H1 (cell line): ENCODE measurements around the gene PNLIP. TPM values are rescaled to one million over a fixed set of nuclear protein-coding genes. Genes with fewer than 3 reads are reported as not detected.

Experiments used
- CTCF ChIA-PET: fragments of 300-600 bp; sonication (Branson Sonifier 250); formaldehyde crosslinking; loops from one replicate; lab custom pipeline; 2021; ENCODE audit not compliant: partially characterized antibody; lab: Charles Lee
- POLR2A ChIA-PET: fragments of 300-600 bp; sonication (Branson Sonifier 250); formaldehyde crosslinking; loops from one replicate; lab custom pipeline; 2021; ENCODE audit warnings: inconsistent platforms; ENCODE audit not compliant: partially characterized antibody; lab: Charles Lee
- DNase-seq, 2 experiments: peaks; one replicate each; pipeline versions ENCODE4 v3.0.0 to v3.0.0-alpha.2; 2010 to 2022; ENCODE audit warnings: low spot score in 2 of 2, low read depth in 1 of 2, mixed read lengths in 1 of 2
- FAIRE-seq: peaks from 2 replicates; lab custom pipeline; 2011; peaks lifted over from hg19 to GRCh38; lab: Jason Lieb, UNC
- H2AFZ ChIP-seq: 2 replicates; pipeline ENCODE4 v1.8.1; 2012; ENCODE audit warnings: low read length, inconsistent platforms
- H2AK5ac ChIP-seq: 2 replicates; pipeline ENCODE4 v1.6.1; 2013; ENCODE audit warnings: low read depth, low read length
- H2BK120ac ChIP-seq: replicated peaks from 2 replicates; pipeline ENCODE3; 2013; ENCODE audit warnings: low read depth, low read length, inconsistent platforms
- H2BK12ac ChIP-seq: 2 replicates; pipeline ENCODE4 v1.6.1; 2013; ENCODE audit warnings: low read depth, low read length
- H2BK15ac ChIP-seq: 2 replicates; pipeline ENCODE4 v1.6.1; 2013; ENCODE audit warnings: low read length
- H2BK20ac ChIP-seq: 2 replicates; pipeline ENCODE4 v1.6.1; 2013; ENCODE audit warnings: low read length
- H2BK5ac ChIP-seq: 2 replicates; pipeline ENCODE4 v1.6.1; 2013; ENCODE audit warnings: low read depth, low read length
- H3K14ac ChIP-seq: 2 replicates; pipeline ENCODE4 v1.6.1; 2013; ENCODE audit warnings: inconsistent platforms; ENCODE audit not compliant: insufficient read length
- H3K18ac ChIP-seq: 2 replicates; pipeline ENCODE4 v1.6.1; 2013; ENCODE audit warnings: low read length; ENCODE audit errors: extremely low read depth
- H3K23ac ChIP-seq: 2 replicates; pipeline ENCODE4 v1.6.1; 2013; ENCODE audit warnings: inconsistent platforms; ENCODE audit not compliant: insufficient read length
- H3K23me2 ChIP-seq: 2 replicates; pipeline ENCODE4 v1.6.1; 2013; ENCODE audit warnings: low read depth, low read length
- H3K27ac ChIP-seq: 2 replicates; pipeline ENCODE4 v1.6.1; 2011; ENCODE audit warnings: low read depth, low read length, inconsistent platforms
- H3K27me3 ChIP-seq, 4 experiments: replicated peaks in 1 of 4; 1 replicate in 1 of 4; 2 replicates in 3 of 4; pipeline versions ENCODE4 v1.6.1 to v1.8.1; 2011 to 2013; ENCODE audit warnings: low read length in 3 of 4, mild to moderate bottlenecking in 3 of 4, inconsistent platforms in 2 of 4, mixed read lengths in 2 of 4, moderate library complexity in 1 of 4; ENCODE audit not compliant: control insufficient read depth in 3 of 4, insufficient read depth in 3 of 4; ENCODE audit errors: extremely low read depth in 1 of 4
- H3K36me3 ChIP-seq, 4 experiments: 2 replicates each; pipeline versions ENCODE4 v1.6.1 to v1.8.1; 2011 to 2013; ENCODE audit warnings: mild to moderate bottlenecking in 4 of 4, low read length in 3 of 4, moderate library complexity in 2 of 4, control low read depth in 1 of 4, inconsistent platforms in 1 of 4; ENCODE audit not compliant: insufficient read depth in 4 of 4, control insufficient read depth in 2 of 4
- H3K4ac ChIP-seq: replicated peaks from 2 replicates; pipeline ENCODE3; 2013; ENCODE audit warnings: low read length, low read depth, mixed read lengths, inconsistent platforms; ENCODE audit not compliant: insufficient read length
- H3K4me1 ChIP-seq, 4 experiments: replicated peaks in 1 of 4; 1 replicate in 1 of 4; 2 replicates in 3 of 4; pipeline versions ENCODE4 v1.6.1 to v1.8.1; 2011 to 2013; ENCODE audit warnings: low read length in 3 of 4, inconsistent platforms in 2 of 4, mixed read lengths in 1 of 4; ENCODE audit not compliant: insufficient read depth in 4 of 4, control insufficient read depth in 3 of 4
- H3K4me2 ChIP-seq, 2 experiments: 2 replicates each; pipeline versions ENCODE4 v1.6.1 to v1.8.1; 2011 to 2013; ENCODE audit warnings: low read depth in 2 of 2, low read length in 2 of 2, control low read depth in 1 of 2, inconsistent platforms in 1 of 2, mild to moderate bottlenecking in 1 of 2; ENCODE audit not compliant: insufficient read depth in 1 of 2
- H3K4me3 ChIP-seq, 4 experiments: fragments of 200-600, 300-600 bp in 1 of 4; sonication (generic), shearing (Covaris generic), sonication (Bioruptor Twin) in 1 of 4; 2 replicates each; pipeline versions ENCODE4 v1.5.1 to v1.8.1; 2011 to 2016; ENCODE audit warnings: low read length in 4 of 4, low read depth in 3 of 4, control low read depth in 2 of 4, inconsistent platforms in 2 of 4, mild to moderate bottlenecking in 2 of 4, mixed read lengths in 1 of 4, moderate library complexity in 1 of 4; ENCODE audit not compliant: insufficient read depth in 2 of 4; ENCODE audit errors: extremely low read depth in 1 of 4
- H3K56ac ChIP-seq: replicated peaks from 2 replicates; pipeline ENCODE3; 2013; ENCODE audit warnings: low read depth, mild to moderate bottlenecking, mixed read lengths, low read length, inconsistent platforms; ENCODE audit not compliant: insufficient read length
- H3K79me1 ChIP-seq: 2 replicates; pipeline ENCODE4 v1.6.1; 2013; ENCODE audit warnings: low read depth, low read length, control low read depth
- H3K79me2 ChIP-seq, 2 experiments: 2 replicates each; pipeline versions ENCODE4 v1.6.1 to v1.8.1; 2012 to 2013; ENCODE audit warnings: low read length in 2 of 2, mild to moderate bottlenecking in 2 of 2, inconsistent platforms in 1 of 2; ENCODE audit not compliant: insufficient read depth in 2 of 2, control insufficient read depth in 1 of 2
- H3K9ac ChIP-seq, 4 experiments: replicated peaks in 1 of 4; 1 replicate in 1 of 4; 2 replicates in 3 of 4; pipeline versions ENCODE4 v1.6.1 to v1.8.1; 2011 to 2013; ENCODE audit warnings: low read depth in 3 of 4, low read length in 3 of 4, control low read depth in 2 of 4, mild to moderate bottlenecking in 2 of 4, moderate library complexity in 2 of 4, inconsistent platforms in 1 of 4; ENCODE audit errors: extremely low read depth in 1 of 4
- H3K9me3 ChIP-seq, 2 experiments: 2 replicates each; pipeline versions ENCODE4 v1.6.1 to v1.8.1; 2012 to 2013; ENCODE audit warnings: mild to moderate bottlenecking in 2 of 2, moderate library complexity in 2 of 2, control low read depth in 1 of 2, inconsistent platforms in 1 of 2, low read depth in 1 of 2, low read length in 1 of 2, mixed read lengths in 1 of 2; ENCODE audit not compliant: insufficient read depth in 2 of 2
- H4K20me1 ChIP-seq, 2 experiments: replicated peaks in 1 of 2; 2 replicates each; pipeline versions ENCODE3 to v1.8.1; 2011 to 2013; ENCODE audit warnings: inconsistent platforms in 2 of 2, low read length in 2 of 2, mild to moderate bottlenecking in 1 of 2; ENCODE audit not compliant: insufficient read depth in 2 of 2, control insufficient read depth in 1 of 2
- H4K5ac ChIP-seq: 2 replicates; pipeline ENCODE4 v1.6.1; 2013; ENCODE audit warnings: low read length, low read depth, mixed read lengths, inconsistent platforms; ENCODE audit not compliant: insufficient read length
- H4K8ac ChIP-seq: 2 replicates; pipeline ENCODE4 v1.8.0; 2013; ENCODE audit warnings: mild to moderate bottlenecking, moderate library complexity, low read length, inconsistent platforms; ENCODE audit not compliant: insufficient read depth; ENCODE audit errors: extremely low read depth
- H4K91ac ChIP-seq: replicated peaks from 2 replicates; pipeline ENCODE3; 2013; ENCODE audit warnings: low read length, mixed read lengths, inconsistent platforms; ENCODE audit not compliant: insufficient read length
- CTCF ChIP-seq, 3 experiments: IDR thresholded peaks; 1 replicate in 2 of 3; 2 replicates in 1 of 3; pipeline versions ENCODE4 v1.5.1 to v1.6.1; 2011; ENCODE audit warnings: low read length in 3 of 3, mild to moderate bottlenecking in 3 of 3, inconsistent platforms in 2 of 3, low read depth in 1 of 3, moderate library complexity in 1 of 3; ENCODE audit not compliant: insufficient read depth in 1 of 3; ENCODE audit errors: control extremely low read depth in 1 of 3
- GABPA ChIP-seq: IDR thresholded peaks from 2 replicates; pipeline ENCODE4 v1.6.1; 2011; ENCODE audit warnings: mild to moderate bottlenecking, low read length, moderate library complexity, borderline replicate concordance; ENCODE audit not compliant: insufficient read depth
- HDAC2 ChIP-seq, 2 experiments: fragments of 300-600 bp in 1 of 2; sonication (generic) in 1 of 2; IDR thresholded peaks; 2 replicates each; pipeline ENCODE4 v1.6.1; 2011 to 2012; ENCODE audit warnings: low read depth in 2 of 2, low read length in 2 of 2, mild to moderate bottlenecking in 2 of 2, moderate library complexity in 2 of 2, borderline replicate concordance in 1 of 2, inconsistent platforms in 1 of 2
- KDM4A ChIP-seq: IDR thresholded peaks from one replicate; pipeline ENCODE4 v1.7.1; 2012; ENCODE audit warnings: low read depth, mild to moderate bottlenecking, moderate library complexity, low read length, inconsistent platforms; ENCODE audit not compliant: severe bottlenecking
- MAX ChIP-seq: IDR thresholded peaks from 2 replicates; pipeline ENCODE4 v1.6.1; 2012; ENCODE audit warnings: inconsistent platforms
- NRF1 ChIP-seq: IDR thresholded peaks from 2 replicates; pipeline ENCODE4 v1.6.1; 2011; ENCODE audit warnings: mild to moderate bottlenecking, low read depth, low read length, improper control_type of control experiment
- POU5F1 ChIP-seq: IDR thresholded peaks from 2 replicates; pipeline ENCODE4 v1.6.1; 2011; ENCODE audit warnings: low read depth, mild to moderate bottlenecking, low read length, moderate library complexity
- SP1 ChIP-seq: IDR thresholded peaks from 2 replicates; pipeline ENCODE4 v1.6.1; 2011; ENCODE audit warnings: low read depth, low read length
- TBP ChIP-seq: IDR thresholded peaks from 2 replicates; pipeline ENCODE4 v1.6.1; 2011; ENCODE audit warnings: low read depth, low read length, improper control_type of control experiment
- USF2 ChIP-seq: IDR thresholded peaks from 2 replicates; pipeline ENCODE4 v1.6.1; 2011; ENCODE audit warnings: low read length, improper control_type of control experiment
- whole genome bisulfite sequencing, 2 experiments: shearing (Covaris generic) in 1 of 2; methylation state at CpG; one replicate each; pipeline versions ENCODE4 v1.1.6 to v1.1.7; 2013 to 2015; ENCODE audit warnings: low lambda C conversion rate in 2 of 2, mixed read lengths in 2 of 2, inconsistent platforms in 1 of 2, low coverage in 1 of 2, missing lambda C conversion rate in 1 of 2; ENCODE audit not compliant: insufficient replicate concordance in 2 of 2, insufficient coverage in 1 of 2, insufficient read length in 1 of 2; ENCODE audit errors: extremely low coverage in 1 of 2, missing lambda C conversion rate in 1 of 2; 5-methylcytosine and 5-hydroxymethylcytosine counted together
- polyA plus RNA-seq, 7 experiments: library from polyadenylated mRNA; depleted of rRNA in 3 of 7; stranded (reverse) in 5 of 7; unstranded in 2 of 7; fragments of >200 nt in 5 of 7; fragments of 200-250 nt in 2 of 7; gene quantifications; 1 replicate in 5 of 7; 2 replicates in 1 of 7; 4 replicates in 1 of 7; pipeline versions ENCODE4 v1.2.1 to v1.2.3, GENCODE V29; 2011 to 2013; ENCODE audit warnings: missing spikeins in 2 of 7, mixed read lengths in 2 of 7
- total RNA-seq: library from RNA; stranded (reverse); fragmentation: NEBNext Ultra II Directional; extraction: Animal tissue kit (Norgen Biotek cat#: 25700); gene quantifications from 2 replicates; pipeline ENCODE4 v1.2.1, GENCODE V29; 2021

The PNLIP gene
- total and polyA plus RNA-seq, 2 of the 8 experiments (the other 6 are each of a cell fraction or from before 2014, with no cell fraction given) = not detected

GRCh38 chr10:116536810-116537209, 8.9 kb upstream of the PNLIP start:
- Histone ChIP-seq H4K20me1 (no peaks in the 10 kb centered on the region), H3K27ac (no peak overlapping the region), H4K91ac (no peak overlapping the region), H4K8ac (no peak overlapping the region), H3K23me2 (no peaks in the 10 kb centered on the region; the same call in 1 of the 2 replicates), H3K4ac (no peak overlapping the region), H4K5ac (no peak overlapping the region), H3K79me1 (no peaks in the 10 kb centered on the region), H2AK5ac (no peak overlapping the region), H3K27me3 (no peaks in the 10 kb centered on the region), H3K36me3 (no peaks in the 10 kb centered on the region), H2BK20ac (no peak overlapping the region), H3K79me2 (no peaks in the 10 kb centered on the region), H2BK120ac (no peak overlapping the region), H3K56ac (no peak overlapping the region), H3K23ac (no peak overlapping the region), H3K9me3 (peaks cover 0 to 9% of the 10 kb centered on the region in 2 experiments; a peak in 2 of 4 replicates), H2BK5ac (no peak overlapping the region), H2AFZ (no peak overlapping the region), H3K9ac (no peak overlapping the region), H2BK12ac (no peak overlapping the region), H3K18ac (no peak overlapping the region), H2BK15ac (no peak overlapping the region), H3K4me2 (no peak overlapping the region), H3K4me1 (no peaks in the 10 kb centered on the region; a peak in 2 of 7 replicates), H3K4me3 (no peak overlapping the region), H3K14ac (no peak overlapping the region)
- ChIA-PET POLR2A (no interaction called here), CTCF (interaction anchor here (0.6 to 1.7 kb wide), 2 partner anchors 10 to 15 kb away, joined by 3 read pairs; no protein-coding TSS in a partner anchor)
- WGBS, 2 experiments = 85% methylated on average over 2 of the region's 2 CpGs; no CpG with 5 or more reads in 1 of the 2 experiments
- DNase-seq (no peak), FAIRE-seq (no peak)
- TF ChIP-seq SP1 = no peak
- no peak for TF ChIP-seq TBP
- TF ChIP-seq MAX = no peak
- no peak for TF ChIP-seq NRF1
- no peak for TF ChIP-seq GABPA
- TF ChIP-seq USF2 = no peak
- no peak for TF ChIP-seq HDAC2 (IDR thresholded peaks at IDR 0.05; ENCODE audit: borderline replicate concordance in 1 of 2, low read depth in 2 of 2, low read length in 2 of 2)
- no peak for TF ChIP-seq POU5F1
- TF ChIP-seq KDM4A = no peak
- no peak for TF ChIP-seq CTCF (IDR thresholded peaks at IDR 0.05; ENCODE audit: control extremely low read depth in 1 of 3, insufficient read depth in 1 of 3, low read depth in 1 of 3, low read length in 3 of 3)
